ENCODE data around the gene PDE4A. TPM values are rescaled to one million over a fixed set of nuclear protein-coding genes. Genes with fewer than 3 reads are reported as not detected.

Gene PDE4A
- total and polyA plus RNA-seq, 10 of the 15 experiments (the other 5 are each of a cell fraction or from before 2014, with no cell fraction given): 0.24 to 13.3 (median 4.9) TPM

DNA sequence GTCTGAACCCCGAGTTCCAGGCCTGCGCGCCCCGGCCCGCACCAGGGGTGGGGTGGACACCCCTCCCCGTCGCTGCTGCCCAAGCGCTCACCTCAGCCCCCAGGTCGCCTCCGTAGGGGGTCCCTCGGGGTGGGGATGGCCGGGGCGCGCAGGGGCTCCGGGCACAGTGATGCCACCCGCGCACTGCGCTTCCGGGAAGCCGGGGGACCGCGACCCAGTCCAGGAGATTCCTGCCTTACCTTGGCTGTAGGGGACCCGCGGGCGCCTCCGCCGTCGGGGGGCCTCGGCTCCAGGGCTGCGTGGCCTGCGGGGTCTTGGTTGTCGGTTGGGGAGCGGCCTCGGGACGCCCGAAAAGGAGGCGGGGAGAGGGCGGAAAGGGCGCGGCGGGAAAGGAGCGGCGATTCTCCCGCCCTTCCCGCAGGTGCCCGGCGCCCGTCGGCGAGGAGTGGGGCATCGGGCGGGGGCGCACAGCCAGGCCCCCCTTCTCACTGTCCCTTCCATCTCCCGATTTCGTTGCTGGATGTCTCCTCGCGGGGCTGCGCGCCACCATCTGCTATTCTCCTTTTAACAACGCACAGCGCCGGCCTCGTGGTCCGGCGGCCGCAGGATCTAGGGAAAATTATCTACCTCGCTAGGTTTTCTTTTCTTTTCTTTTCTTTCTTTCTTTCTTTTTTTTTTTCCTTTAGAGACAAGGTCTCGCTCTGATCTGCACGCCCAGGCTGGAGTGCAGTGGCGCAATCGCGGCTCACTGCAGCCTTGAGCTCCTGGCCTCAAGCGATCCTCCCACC is 82.9 kb downstream of the PDE4A start, which contains the start of gene KEAP1 (continued):
- TF ChIP-seq, protein P1, sequence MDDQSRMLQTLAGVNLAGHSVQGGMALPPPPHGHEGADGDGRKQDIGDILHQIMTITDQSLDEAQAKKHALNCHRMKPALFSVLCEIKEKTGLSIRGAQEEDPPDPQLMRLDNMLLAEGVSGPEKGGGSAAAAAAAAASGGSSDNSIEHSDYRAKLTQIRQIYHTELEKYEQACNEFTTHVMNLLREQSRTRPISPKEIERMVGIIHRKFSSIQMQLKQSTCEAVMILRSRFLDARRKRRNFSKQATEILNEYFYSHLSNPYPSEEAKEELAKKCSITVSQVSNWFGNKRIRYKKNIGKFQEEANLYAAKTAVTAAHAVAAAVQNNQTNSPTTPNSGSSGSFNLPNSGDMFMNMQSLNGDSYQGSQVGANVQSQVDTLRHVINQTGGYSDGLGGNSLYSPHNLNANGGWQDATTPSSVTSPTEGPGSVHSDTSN (IDR thresholded peaks at IDR 0.05; ENCODE audit: insufficient replicate concordance, low read depth, low read length): no peak
- TF ChIP-seq, protein P2, sequence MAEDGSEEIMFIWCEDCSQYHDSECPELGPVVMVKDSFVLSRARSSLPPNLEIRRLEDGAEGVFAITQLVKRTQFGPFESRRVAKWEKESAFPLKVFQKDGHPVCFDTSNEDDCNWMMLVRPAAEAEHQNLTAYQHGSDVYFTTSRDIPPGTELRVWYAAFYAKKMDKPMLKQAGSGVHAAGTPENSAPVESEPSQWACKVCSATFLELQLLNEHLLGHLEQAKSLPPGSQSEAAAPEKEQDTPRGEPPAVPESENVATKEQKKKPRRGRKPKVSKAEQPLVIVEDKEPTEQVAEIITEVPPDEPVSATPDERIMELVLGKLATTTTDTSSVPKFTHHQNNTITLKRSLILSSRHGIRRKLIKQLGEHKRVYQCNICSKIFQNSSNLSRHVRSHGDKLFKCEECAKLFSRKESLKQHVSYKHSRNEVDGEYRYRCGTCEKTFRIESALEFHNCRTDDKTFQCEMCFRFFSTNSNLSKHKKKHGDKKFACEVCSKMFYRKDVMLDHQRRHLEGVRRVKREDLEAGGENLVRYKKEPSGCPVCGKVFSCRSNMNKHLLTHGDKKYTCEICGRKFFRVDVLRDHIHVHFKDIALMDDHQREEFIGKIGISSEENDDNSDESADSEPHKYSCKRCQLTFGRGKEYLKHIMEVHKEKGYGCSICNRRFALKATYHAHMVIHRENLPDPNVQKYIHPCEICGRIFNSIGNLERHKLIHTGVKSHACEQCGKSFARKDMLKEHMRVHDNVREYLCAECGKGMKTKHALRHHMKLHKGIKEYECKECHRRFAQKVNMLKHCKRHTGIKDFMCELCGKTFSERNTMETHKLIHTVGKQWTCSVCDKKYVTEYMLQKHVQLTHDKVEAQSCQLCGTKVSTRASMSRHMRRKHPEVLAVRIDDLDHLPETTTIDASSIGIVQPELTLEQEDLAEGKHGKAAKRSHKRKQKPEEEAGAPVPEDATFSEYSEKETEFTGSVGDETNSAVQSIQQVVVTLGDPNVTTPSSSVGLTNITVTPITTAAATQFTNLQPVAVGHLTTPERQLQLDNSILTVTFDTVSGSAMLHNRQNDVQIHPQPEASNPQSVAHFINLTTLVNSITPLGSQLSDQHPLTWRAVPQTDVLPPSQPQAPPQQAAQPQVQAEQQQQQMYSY (CRISPR knock-in tag; IDR thresholded peaks at IDR 0.05): no peak
- TF ChIP-seq NFXL1 (IDR thresholded peaks at IDR 0.05; ENCODE audit: borderline replicate concordance) (no peak), NR2F1 (conservative IDR thresholded peaks at IDR 0.05) (0 out of 2 replicates have a peak, but pooled peaks have one; percentile 4), WRNIP1 (IDR thresholded peaks at IDR 0.05; ENCODE audit: borderline replicate concordance, low read depth, low read length) (no peak), KAT2A (conservative IDR thresholded peaks at IDR 0.05; ENCODE audit: control insufficient read depth, low read depth, low read length) (no peak), CBFB (IDR thresholded peaks at IDR 0.05; ENCODE audit: low read depth) (no peak), EP300 (IDR thresholded peaks at IDR 0.05; ENCODE audit: borderline replicate concordance in 1 of 2, control insufficient read depth in 1 of 2, low read depth in 2 of 2, low read length in 2 of 2) (no peak), RB1 (IDR thresholded peaks at IDR 0.05; ENCODE audit: borderline replicate concordance) (peak; percentile 48; the same call in 1 of the 2 replicates), BRCA1 (IDR thresholded peaks at IDR 0.05; ENCODE audit: low read depth, low read length) (no peak), SMC3 (IDR thresholded peaks at IDR 0.05; ENCODE audit: borderline replicate concordance, low read length) (no peak), ZNF207 (IDR thresholded peaks at IDR 0.05; ENCODE audit: borderline replicate concordance) (no peak), POU2F2 (IDR thresholded peaks at IDR 0.05; ENCODE audit: borderline replicate concordance, low read depth, low read length) (no peak), EED (IDR thresholded peaks at IDR 0.05; ENCODE audit: low read depth) (0 out of 2 replicates have a peak, but pooled peaks have one; percentile 9), SP1 (IDR thresholded peaks at IDR 0.05; ENCODE audit: low read depth, low read length) (no peak), SMARCA5 (IDR thresholded peaks at IDR 0.05) (0 out of 2 replicates have a peak, but pooled peaks have one; percentile 41), MXI1 (IDR thresholded peaks at IDR 0.05; ENCODE audit: low read depth, low read length) (no peak; the same call in 1 of the 2 replicates), ZNF217 (IDR thresholded peaks at IDR 0.05) (no peak)
- TF ChIP-seq, protein P3, sequence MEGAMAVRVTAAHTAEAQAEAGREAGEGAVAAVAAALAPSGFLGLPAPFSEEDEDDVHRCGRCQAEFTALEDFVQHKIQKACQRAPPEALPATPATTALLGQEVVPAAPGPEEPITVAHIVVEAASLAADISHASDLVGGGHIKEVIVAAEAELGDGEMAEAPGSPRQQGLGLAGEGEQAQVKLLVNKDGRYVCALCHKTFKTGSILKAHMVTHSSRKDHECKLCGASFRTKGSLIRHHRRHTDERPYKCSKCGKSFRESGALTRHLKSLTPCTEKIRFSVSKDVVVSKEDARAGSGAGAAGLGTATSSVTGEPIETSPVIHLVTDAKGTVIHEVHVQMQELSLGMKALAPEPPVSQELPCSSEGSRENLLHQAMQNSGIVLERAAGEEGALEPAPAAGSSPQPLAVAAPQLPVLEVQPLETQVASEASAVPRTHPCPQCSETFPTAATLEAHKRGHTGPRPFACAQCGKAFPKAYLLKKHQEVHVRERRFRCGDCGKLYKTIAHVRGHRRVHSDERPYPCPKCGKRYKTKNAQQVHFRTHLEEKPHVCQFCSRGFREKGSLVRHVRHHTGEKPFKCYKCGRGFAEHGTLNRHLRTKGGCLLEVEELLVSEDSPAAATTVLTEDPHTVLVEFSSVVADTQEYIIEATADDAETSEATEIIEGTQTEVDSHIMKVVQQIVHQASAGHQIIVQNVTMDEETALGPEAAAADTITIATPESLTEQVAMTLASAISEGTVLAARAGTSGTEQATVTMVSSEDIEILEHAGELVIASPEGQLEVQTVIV (IDR thresholded peaks at IDR 0.05; ENCODE audit: borderline replicate concordance, partially characterized antibody): no peak
- TF ChIP-seq, protein P4, sequence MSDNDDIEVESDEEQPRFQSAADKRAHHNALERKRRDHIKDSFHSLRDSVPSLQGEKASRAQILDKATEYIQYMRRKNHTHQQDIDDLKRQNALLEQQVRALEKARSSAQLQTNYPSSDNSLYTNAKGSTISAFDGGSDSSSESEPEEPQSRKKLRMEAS (IDR thresholded peaks at IDR 0.05; ENCODE audit: low read depth, low read length): no peak
- TF ChIP-seq, protein P5, sequence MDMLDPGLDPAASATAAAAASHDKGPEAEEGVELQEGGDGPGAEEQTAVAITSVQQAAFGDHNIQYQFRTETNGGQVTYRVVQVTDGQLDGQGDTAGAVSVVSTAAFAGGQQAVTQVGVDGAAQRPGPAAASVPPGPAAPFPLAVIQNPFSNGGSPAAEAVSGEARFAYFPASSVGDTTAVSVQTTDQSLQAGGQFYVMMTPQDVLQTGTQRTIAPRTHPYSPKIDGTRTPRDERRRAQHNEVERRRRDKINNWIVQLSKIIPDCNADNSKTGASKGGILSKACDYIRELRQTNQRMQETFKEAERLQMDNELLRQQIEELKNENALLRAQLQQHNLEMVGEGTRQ (IDR thresholded peaks at IDR 0.05; ENCODE audit: borderline replicate concordance, low read depth, low read length): no peak

Data from GM12878 (cell line).